Adrenal gland (tissue), 12 donors: ENCODE measurements around the gene FFAR1. TPM values are rescaled to one million over a fixed set of nuclear protein-coding genes. Genes with fewer than 3 reads are reported as not detected.

Source experiments
- DNase-seq, 7 donors: peaks; one replicate each; pipeline ENCODE4 v3.0.0-alpha.2; 2019 to 2020
- H3K27ac ChIP-seq, 5 donors: fragments of 200-600 bp; sonication (generic) in 4 of 5; 1 replicate in 3 of 5; 2 replicates in 2 of 5; pipeline versions ENCODE4 v1.5.1 to v1.8.0; 2016 to 2020; ENCODE audit warnings: mild to moderate bottlenecking in 1 of 5
- H3K27me3 ChIP-seq: fragments of 200-600 bp; 2 replicates; pipeline ENCODE4 v1.8.0; 2021
- H3K36me3 ChIP-seq, 2 donors: fragments of 200-600 bp; replicated peaks in 1 of 2; 1 replicate in 1 of 2; 2 replicates in 1 of 2; pipeline versions ENCODE4 v1.5.1 to v1.8.0; 2018 to 2022
- H3K4me1 ChIP-seq, 2 donors: fragments of 200-600 bp; replicated peaks in 1 of 2; 1 replicate in 1 of 2; 2 replicates in 1 of 2; pipeline versions ENCODE4 v1.5.1 to v1.8.0; 2018 to 2021
- H3K4me3 ChIP-seq, 4 donors: fragments of 200-600 bp; sonication (generic) in 3 of 4; one replicate each; pipeline ENCODE4 v1.5.1; 2016 to 2018
- H3K9me3 ChIP-seq, 3 donors: fragments of 200-600 bp; sonication (generic) in 1 of 3; replicated peaks in 1 of 3; 1 replicate in 2 of 3; 2 replicates in 1 of 3; pipeline versions ENCODE4 v1.5.1 to v1.8.0; 2016 to 2021
- CTCF ChIP-seq, 6 experiments: fragments of 450-650 bp in 4 of 6; fragments of 200-600 bp in 2 of 6; sonication (generic) in 1 of 6; IDR thresholded peaks; 1 replicate in 5 of 6; 2 replicates in 1 of 6; pipeline versions ENCODE4 v1.5.1 to v1.8.0; 2016 to 2021; ENCODE audit warnings: antibody characterized with exemption in 6 of 6, mild to moderate bottlenecking in 2 of 6, moderate library complexity in 1 of 6
- POLR2A ChIP-seq, 2 donors: fragments of 450-650 bp; IDR thresholded peaks; one replicate each; pipeline ENCODE4 v1.6.1; 2017; ENCODE audit warnings: antibody characterized with exemption in 2 of 2, mild to moderate bottlenecking in 2 of 2, moderate library complexity in 1 of 2
- WGBS, 4 donors: extraction: QIAGEN DNeasy Blood & Tissue Kit in 2 of 4; methylation state at CpG; one replicate each; pipeline versions ENCODE4 v1.1.5 to v1.1.7; 2013 to 2017; 5-methylcytosine and 5-hydroxymethylcytosine counted together
- intact Hi-C, 2 donors: fragments of 100-400 bp; cut with DNase I; formaldehyde crosslinking; loops; one replicate each; pipeline versions ENCODE4 v1.14.1 to v1.15.0; 2022 to 2023
- polyA plus RNA-seq, 3 donors: library from polyadenylated mRNA; stranded (reverse); fragments of 200-250 nt in 2 of 3; fragments of 350-450 nt in 1 of 3; fragmentation: Illumina TruSeq in 1 of 3; extraction: RNeasy Lipid Tissue Mini Kit (QIAGEN cat#74804) in 1 of 3; gene quantifications; one replicate each; pipeline ENCODE4 v1.2.3, GENCODE V29; 2013 to 2014
- total RNA-seq, 9 donors: library from RNA; depleted of rRNA in 4 of 9; stranded (reverse); fragments of >200 nt in 4 of 9; fragments of 120-200 nt in 1 of 9; fragmentation: NEBNext Ultra II Directional in 1 of 9; extraction: Animal tissue kit (Norgen Biotek cat#: 25700) in 1 of 9; gene quantifications; one replicate each; pipeline versions ENCODE4 v1.1.0 to v1.2.4, GENCODE V29; 2013 to 2023
- donor health status: healthy with polysubstance abuse.
- donor health status: Bipolar disorder and iron deficiency.
- donor health status: DM: yes; HTN: yes; CAD: no.
- donor health status: DM: no; HTN: no; CAD: no.
- donor health status: DM: no; HTN: no; CAD: no.
- donor health status: DM: yes; HTN: yes; CAD: no.

Gene FFAR1
- total and polyA plus RNA-seq, 12 donors = 0.03 to 0.11 TPM; not detected in 10

- intact Hi-C loops = no loop called here
- H3K4me1 ChIP-seq = no peaks in the 10 kb centered on the region
- peaks cover 5% of the 10 kb centered on the region for H3K27me3 ChIP-seq
- WGBS, 4 donors = 69 to 80% (median 75%) methylated on average over 21 to 28 of the region's 28 CpGs
- H3K9me3 ChIP-seq = no peaks in the 10 kb centered on the region
- H3K27ac ChIP-seq = no peak overlapping the region
- no peak overlapping the region for H3K4me3 ChIP-seq
- no peaks in the 10 kb centered on the region for H3K36me3 ChIP-seq
- no peak for TF ChIP-seq POLR2A (IDR thresholded peaks at IDR 0.05)
- no peak for TF ChIP-seq CTCF (IDR thresholded peaks at IDR 0.05)
- peak in 2 of 7 donors; percentile 10 to 46 for DNase-seq
Observed at GRCh38 chr19:35346193-35347052, 1.3 kb upstream of the FFAR1 start.

- no peaks in the 10 kb centered on the region for H3K9me3 ChIP-seq
- peaks cover 5% of the 10 kb centered on the region for H3K27me3 ChIP-seq
- DNase-seq = no peak
- intact Hi-C loops = no loop called here
- H3K4me1 ChIP-seq = no peaks in the 10 kb centered on the region
- TF ChIP-seq CTCF (IDR thresholded peaks at IDR 0.05) (no peak), POLR2A (IDR thresholded peaks at IDR 0.05) (no peak)
- WGBS, 4 donors = 67 to 77% (median 74%) methylated on average over 7 of the region's 7 CpGs
- no peak overlapping the region for H3K4me3 ChIP-seq
- H3K27ac ChIP-seq = no peak overlapping the region
- no peaks in the 10 kb centered on the region for H3K36me3 ChIP-seq
Observed at GRCh38 chr19:35347930-35348298, 212 bp downstream of the FFAR1 start.

- Histone ChIP-seq H3K9me3 (no peaks in the 10 kb centered on the region), H3K4me1 (no peaks in the 10 kb centered on the region), H3K36me3 (no peaks in the 10 kb centered on the region), H3K4me3 (no peak overlapping the region), H3K27me3 (peaks cover 5% of the 10 kb centered on the region), H3K27ac (no peak overlapping the region)
- DNase-seq = peak in 5 of 7 donors; percentile 32 to 52 (median 46)
- intact Hi-C loops = no loop called here
- WGBS, 4 donors = 76 to 85% (median 76%) methylated on average over 17 to 18 of the region's 18 CpGs
- TF ChIP-seq POLR2A (IDR thresholded peaks at IDR 0.05) (no peak), CTCF (IDR thresholded peaks at IDR 0.05) (no peak)
Observed at GRCh38 chr19:35348911-35349611, 1.4 kb downstream of the FFAR1 start.
